Body of pancreas (tissue), 4 donors: ENCODE measurements around the gene NPHP1.

Experiments
- POLR2A ChIP-seq, 3 donors: fragments of 450-650 bp; IDR thresholded peaks; one replicate each; pipeline ENCODE4 v1.6.1; 2016; ENCODE audit warnings: antibody characterized with exemption in 3 of 3, mild to moderate bottlenecking in 2 of 3
- TF ChIP-seq, protein P1 (sequence below), 7 experiments: fragments of 450-650 bp in 4 of 7; fragments of 200-600 bp in 3 of 7; sonication (generic) in 3 of 7; IDR thresholded peaks; one replicate each; pipeline ENCODE4 v1.5.1; 2016 to 2019; ENCODE audit warnings: antibody characterized with exemption in 7 of 7

GRCh38 chr2:110101901-110102803 lies 102.7 kb downstream of the NPHP1 start:
- TF ChIP-seq POLR2A (IDR thresholded peaks at IDR 0.05), result no peak
- TF ChIP-seq, protein P1, sequence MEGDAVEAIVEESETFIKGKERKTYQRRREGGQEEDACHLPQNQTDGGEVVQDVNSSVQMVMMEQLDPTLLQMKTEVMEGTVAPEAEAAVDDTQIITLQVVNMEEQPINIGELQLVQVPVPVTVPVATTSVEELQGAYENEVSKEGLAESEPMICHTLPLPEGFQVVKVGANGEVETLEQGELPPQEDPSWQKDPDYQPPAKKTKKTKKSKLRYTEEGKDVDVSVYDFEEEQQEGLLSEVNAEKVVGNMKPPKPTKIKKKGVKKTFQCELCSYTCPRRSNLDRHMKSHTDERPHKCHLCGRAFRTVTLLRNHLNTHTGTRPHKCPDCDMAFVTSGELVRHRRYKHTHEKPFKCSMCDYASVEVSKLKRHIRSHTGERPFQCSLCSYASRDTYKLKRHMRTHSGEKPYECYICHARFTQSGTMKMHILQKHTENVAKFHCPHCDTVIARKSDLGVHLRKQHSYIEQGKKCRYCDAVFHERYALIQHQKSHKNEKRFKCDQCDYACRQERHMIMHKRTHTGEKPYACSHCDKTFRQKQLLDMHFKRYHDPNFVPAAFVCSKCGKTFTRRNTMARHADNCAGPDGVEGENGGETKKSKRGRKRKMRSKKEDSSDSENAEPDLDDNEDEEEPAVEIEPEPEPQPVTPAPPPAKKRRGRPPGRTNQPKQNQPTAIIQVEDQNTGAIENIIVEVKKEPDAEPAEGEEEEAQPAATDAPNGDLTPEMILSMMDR (IDR thresholded peaks at IDR 0.05), result no peak
